OCI-LY3 (cell line): ENCODE measurements around the gene DCTN3.

Source experiments
- H2AFZ ChIP-seq: fragments of 200-600, 300-600 bp; shearing (Covaris generic); 2 replicates; pipeline ENCODE4 v1.6.0; 2014; ENCODE audit warnings: antibody characterized with exemption, low read depth, low read length
- H3K27ac ChIP-seq: fragments of 200-600, 300-600 bp; sonication (generic); 2 replicates; pipeline ENCODE4 v1.5.1; 2014; ENCODE audit warnings: mild to moderate bottlenecking, low read length, moderate library complexity, mixed read lengths
- H3K27me3 ChIP-seq: fragments of 200-600, 300-600 bp; sonication (generic); 2 replicates; pipeline ENCODE4 v1.6.1; 2014; ENCODE audit warnings: low read depth, low read length, mixed read lengths
- H3K36me3 ChIP-seq: fragments of 200-600, 300-600 bp; sonication (generic); replicated peaks from 2 replicates; pipeline ENCODE3; 2014; ENCODE audit warnings: low read depth, low read length, mixed read lengths
- H3K4me1 ChIP-seq: fragments of 300-600, 200-600 bp; sonication (generic); 2 replicates; pipeline ENCODE4 v1.6.1; 2014; ENCODE audit warnings: low read length, mixed read lengths
- H3K4me2 ChIP-seq: fragments of 200-600, 300-600 bp; sonication (generic); 2 replicates; pipeline ENCODE4 v1.6.1; 2014; ENCODE audit warnings: low read length, mixed read lengths
- H3K4me3 ChIP-seq: fragments of 300-600, 200-600 bp; sonication (generic); 2 replicates; pipeline ENCODE4 v1.5.1; 2014; ENCODE audit warnings: antibody characterized with exemption, mild to moderate bottlenecking, low read length, moderate library complexity
- H3K79me2 ChIP-seq: fragments of 300-600, 200-600 bp; shearing (Covaris generic); 2 replicates; pipeline ENCODE4 v1.6.1; 2014; ENCODE audit warnings: mild to moderate bottlenecking, low read length, mixed read lengths
- H3K9ac ChIP-seq: fragments of 300-600, 200-600 bp; shearing (Covaris generic); 2 replicates; pipeline ENCODE4 v1.6.0; 2014; ENCODE audit warnings: mild to moderate bottlenecking, low read length, moderate library complexity
- H3K9me3 ChIP-seq: fragments of 200-600, 300-600 bp; shearing (Covaris generic); 2 replicates; pipeline ENCODE4 v1.6.1; 2014; ENCODE audit warnings: low read length, mixed read lengths; ENCODE audit not compliant: insufficient read depth
- H4K20me1 ChIP-seq: fragments of 200-600, 300-600 bp; sonication (generic); 2 replicates; pipeline ENCODE4 v1.6.1; 2016; ENCODE audit warnings: low read length, mixed read lengths; ENCODE audit not compliant: insufficient read depth
- CTCF ChIP-seq: fragments of 200-600, 300-600 bp; sonication (generic); IDR thresholded peaks from 2 replicates; pipeline ENCODE4 v1.5.1; 2014; ENCODE audit warnings: antibody characterized with exemption, low read length, low read depth
- EZH2phosphoT487 ChIP-seq: fragments of 200-600 bp; shearing (Covaris generic); IDR thresholded peaks from 2 replicates; pipeline ENCODE4 v1.6.1; 2018; ENCODE audit warnings: antibody characterized with exemption, mixed run types, low read depth

DCTN3 gene

GRCh38 chr9:34570376-34570775, 49.9 kb downstream of the DCTN3 start:
- peaks cover 49% of the 10 kb centered on the region for H3K4me1 ChIP-seq
- H3K27ac ChIP-seq: peak overlapping the region; percentile 52; the same call in 1 of the 2 replicates
- peak overlapping the region; percentile 48; the same call in 1 of the 2 replicates for H3K9ac ChIP-seq
- no peaks in the 10 kb centered on the region for H3K79me2 ChIP-seq
- TF ChIP-seq CTCF (no peak), EZH2phosphoT487 (no peak)
- no peaks in the 10 kb centered on the region for H3K36me3 ChIP-seq
- no peaks in the 10 kb centered on the region for H3K9me3 ChIP-seq
- H4K20me1 ChIP-seq: no peaks in the 10 kb centered on the region
- no peak overlapping the region for H2AFZ ChIP-seq
- H3K4me2 ChIP-seq: peak overlapping the region; percentile 59; the same call in 1 of the 2 replicates
- no peaks in the 10 kb centered on the region for H3K27me3 ChIP-seq
- H3K4me3 ChIP-seq: no peak overlapping the region

- Histone ChIP-seq H3K9ac (no peak overlapping the region), H2AFZ (no peak overlapping the region), H3K27me3 (no peaks in the 10 kb centered on the region), H3K4me1 (peaks cover 56% of the 10 kb centered on the region), H3K36me3 (no peaks in the 10 kb centered on the region), H3K4me2 (no peak overlapping the region), H3K4me3 (no peak overlapping the region), H3K9me3 (no peaks in the 10 kb centered on the region), H3K27ac (no peak overlapping the region), H3K79me2 (no peaks in the 10 kb centered on the region), H4K20me1 (no peaks in the 10 kb centered on the region)
- no peak for TF ChIP-seq CTCF
- no peak for TF ChIP-seq EZH2phosphoT487
Measured at GRCh38 chr9:34568774-34569173, 51.5 kb downstream of the DCTN3 start.

GRCh38 chr9:34568133-34568532, 52.2 kb downstream of the DCTN3 start:
- H3K27me3 ChIP-seq: no peaks in the 10 kb centered on the region
- no peak overlapping the region for H2AFZ ChIP-seq
- H3K36me3 ChIP-seq: no peaks in the 10 kb centered on the region
- TF ChIP-seq EZH2phosphoT487 (no peak), CTCF (no peak)
- H3K4me2 ChIP-seq: no peak overlapping the region
- H3K4me1 ChIP-seq: peaks cover 62% of the 10 kb centered on the region
- no peak overlapping the region for H3K9ac ChIP-seq
- H3K79me2 ChIP-seq: no peaks in the 10 kb centered on the region
- H3K4me3 ChIP-seq: no peak overlapping the region
- no peaks in the 10 kb centered on the region for H3K9me3 ChIP-seq
- H4K20me1 ChIP-seq: no peaks in the 10 kb centered on the region
- no peak overlapping the region for H3K27ac ChIP-seq

GRCh38 chr9:34566972-34567371, 53.3 kb downstream of the DCTN3 start:
- no peaks in the 10 kb centered on the region for H3K9me3 ChIP-seq
- no peak overlapping the region for H3K27ac ChIP-seq
- H4K20me1 ChIP-seq: no peaks in the 10 kb centered on the region
- no peaks in the 10 kb centered on the region for H3K36me3 ChIP-seq
- H3K79me2 ChIP-seq: no peaks in the 10 kb centered on the region
- H3K4me1 ChIP-seq: peaks cover 52% of the 10 kb centered on the region
- H3K4me2 ChIP-seq: no peak overlapping the region
- no peak overlapping the region for H3K9ac ChIP-seq
- TF ChIP-seq EZH2phosphoT487: no peak
- no peak for TF ChIP-seq CTCF
- H2AFZ ChIP-seq: no peak overlapping the region
- no peaks in the 10 kb centered on the region for H3K27me3 ChIP-seq
- H3K4me3 ChIP-seq: no peak overlapping the region
